Uterus (tissue), 2 donors: ENCODE results near the gene LGI2.

Experiments
- CTCF ChIP-seq, 4 experiments: fragments of 200-600 bp in 2 of 4; fragments of 450-650 bp in 2 of 4; sonication (generic) in 2 of 4; IDR thresholded peaks; one replicate each; pipeline ENCODE4 v1.5.1; 2016 to 2019; ENCODE audit warnings: antibody characterized with exemption in 4 of 4, mild to moderate bottlenecking in 2 of 4, moderate library complexity in 1 of 4
- POLR2A ChIP-seq, 2 donors: fragments of 450-650 bp; IDR thresholded peaks; one replicate each; pipeline ENCODE4 v1.6.1; 2016; ENCODE audit warnings: antibody characterized with exemption in 2 of 2, mild to moderate bottlenecking in 1 of 2, moderate library complexity in 1 of 2

- TF ChIP-seq CTCF (IDR thresholded peaks at IDR 0.05) = no peak
- TF ChIP-seq POLR2A (IDR thresholded peaks at IDR 0.05) = no peak
Observed at GRCh38 chr4:25075851-25076250, 45.1 kb upstream of the LGI2 start.
